GM19193 (cell line): ENCODE results near the gene TRMT11.

Experiments
- POLR2A ChIP-seq: IDR thresholded peaks from 4 replicates; pipeline ENCODE4 v1.6.1; 2011; ENCODE audit not compliant: insufficient read depth, insufficient read length; ENCODE audit errors: extremely low read depth

The TRMT11 gene

GRCh38 chr6:126069449-126069848 lies 83.1 kb downstream of the TRMT11 start:
- no peak for TF ChIP-seq POLR2A

DNA sequence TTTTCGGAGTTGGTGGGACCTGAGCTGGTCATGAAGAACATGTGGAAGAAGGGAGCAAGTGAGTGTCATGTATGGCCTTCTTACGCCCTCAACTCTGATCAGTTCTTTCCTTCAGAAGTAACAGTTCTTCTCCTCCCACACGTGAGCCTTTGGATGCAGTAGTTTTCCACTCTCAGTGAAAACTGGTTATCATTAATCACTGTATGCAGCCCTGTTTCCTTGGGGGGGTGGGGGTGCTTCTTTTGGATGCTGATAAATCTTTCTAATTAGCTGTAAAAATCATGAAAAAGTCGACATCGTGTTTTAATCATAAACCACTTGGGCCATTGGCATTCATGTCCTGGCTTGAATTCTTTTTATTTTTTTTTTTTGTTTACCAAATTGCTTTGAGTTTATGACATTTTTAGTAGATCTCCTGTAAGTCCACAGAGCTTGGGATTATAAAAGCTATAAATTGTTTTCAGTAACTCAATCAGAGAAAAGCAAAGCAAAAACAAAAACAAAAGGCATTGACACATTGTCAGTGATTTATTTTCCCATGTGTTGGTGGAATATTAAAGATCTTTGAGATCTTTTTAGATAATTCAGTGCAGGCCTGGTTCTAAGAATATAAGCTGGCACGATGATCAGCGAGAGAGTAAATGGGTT lies 84.8 kb downstream of the TRMT11 start:
- TF ChIP-seq POLR2A, result no peak

DNA sequence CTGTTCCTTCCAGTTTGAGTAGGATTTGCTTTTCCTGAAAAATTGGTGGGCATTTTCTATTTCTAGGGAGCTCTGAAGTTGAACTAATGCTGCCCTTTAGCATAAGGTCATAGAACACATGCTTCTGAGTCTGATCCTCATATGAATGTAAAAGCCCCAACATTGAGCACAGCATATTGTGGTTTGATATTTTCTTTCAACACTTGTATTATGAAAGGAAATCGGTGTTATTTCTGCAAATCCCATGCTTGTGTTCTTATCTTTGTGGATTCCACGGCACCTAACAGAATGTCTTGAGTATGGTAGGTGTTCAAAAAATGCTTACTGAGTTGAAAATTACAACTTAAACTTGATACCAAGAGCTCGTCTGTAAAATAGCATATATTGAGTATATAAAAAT lies 85.8 kb downstream of the TRMT11 start:
- no peak for TF ChIP-seq POLR2A

GRCh38 chr6:126072834-126073233 lies 86.5 kb downstream of the TRMT11 start:
- TF ChIP-seq POLR2A, result no peak

DNA sequence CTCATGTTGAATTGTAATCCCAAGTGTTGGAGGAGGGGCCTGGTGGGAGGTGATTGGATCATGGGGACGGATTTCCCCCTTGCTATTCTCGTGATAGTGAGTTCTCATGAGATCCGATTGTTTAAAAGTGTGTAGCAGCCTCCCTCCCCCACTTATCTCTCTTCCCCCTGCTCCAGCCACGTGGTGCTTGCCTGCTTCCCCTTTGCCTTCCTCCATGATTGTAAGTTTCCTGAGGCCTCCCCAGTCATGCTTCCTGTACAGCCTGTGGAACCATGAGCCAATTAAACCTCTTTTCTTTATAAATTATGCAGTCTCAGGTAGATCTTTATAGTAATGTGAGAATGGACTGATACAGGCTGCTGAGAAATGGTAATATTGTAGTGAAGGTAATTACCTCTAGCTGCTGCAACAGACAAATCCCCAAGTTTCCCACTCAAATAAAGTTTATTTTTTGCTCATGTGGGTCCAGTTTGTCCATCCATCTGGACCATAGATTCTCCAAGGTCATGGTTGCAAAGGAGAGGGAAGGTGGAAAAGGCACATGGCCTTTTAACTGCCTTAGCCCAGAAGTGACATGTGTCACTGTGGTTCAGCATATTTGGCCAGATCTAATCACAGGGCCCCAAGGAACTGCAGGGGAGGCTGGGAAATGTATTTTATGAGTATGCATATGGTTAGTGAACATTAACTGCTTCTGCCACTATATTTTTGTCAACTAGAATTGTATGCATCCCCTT lies 89.2 kb downstream of the TRMT11 start:
- TF ChIP-seq POLR2A, result no peak

- TF ChIP-seq POLR2A, result no peak
Measured at GRCh38 chr6:126076992-126077664, 90.8 kb downstream of the TRMT11 start.

GRCh38 chr6:126077810-126078776 lies 91.8 kb downstream of the TRMT11 start:
- no peak for TF ChIP-seq POLR2A

DNA sequence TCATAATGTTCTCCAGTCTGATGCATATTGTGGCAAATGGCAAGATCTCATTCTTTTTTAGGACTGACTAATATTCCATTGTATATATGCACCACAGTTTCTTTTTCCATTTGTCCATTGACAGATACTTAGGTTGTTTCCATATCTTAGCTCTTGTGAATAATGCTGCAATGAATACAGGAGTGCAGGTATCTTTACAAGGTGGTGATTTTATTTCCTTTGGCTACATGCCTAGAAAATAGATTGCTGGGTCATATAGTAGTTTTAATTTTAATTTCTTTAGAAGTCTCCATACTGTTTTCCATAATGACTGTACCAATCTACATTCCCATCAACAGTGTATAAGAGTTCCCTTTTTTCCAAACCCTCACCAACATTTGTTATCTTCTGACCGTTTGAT lies 97.5 kb downstream of the TRMT11 start:
- TF ChIP-seq POLR2A, result no peak

GRCh38 chr6:126086560-126086959 lies 100.2 kb downstream of the TRMT11 start:
- TF ChIP-seq POLR2A, result no peak
